GM12801 (cell line): ENCODE results near the gene TECR.

Source experiments
- CTCF ChIP-seq: IDR thresholded peaks from one replicate; pipeline ENCODE4 v1.5.1; 2011; ENCODE audit warnings: control low read depth; ENCODE audit not compliant: insufficient read length; ENCODE audit errors: extremely low read depth

TECR gene

GRCh38 chr19:14519860-14520407 lies 9.5 kb upstream of the TECR start:
- TF ChIP-seq CTCF = no peak

GRCh38 chr19:14520543-14520942 lies 8.9 kb upstream of the TECR start:
- TF ChIP-seq CTCF = no peak

GRCh38 chr19:14525729-14526128 lies 3.7 kb upstream of the TECR start:
- no peak for TF ChIP-seq CTCF

DNA sequence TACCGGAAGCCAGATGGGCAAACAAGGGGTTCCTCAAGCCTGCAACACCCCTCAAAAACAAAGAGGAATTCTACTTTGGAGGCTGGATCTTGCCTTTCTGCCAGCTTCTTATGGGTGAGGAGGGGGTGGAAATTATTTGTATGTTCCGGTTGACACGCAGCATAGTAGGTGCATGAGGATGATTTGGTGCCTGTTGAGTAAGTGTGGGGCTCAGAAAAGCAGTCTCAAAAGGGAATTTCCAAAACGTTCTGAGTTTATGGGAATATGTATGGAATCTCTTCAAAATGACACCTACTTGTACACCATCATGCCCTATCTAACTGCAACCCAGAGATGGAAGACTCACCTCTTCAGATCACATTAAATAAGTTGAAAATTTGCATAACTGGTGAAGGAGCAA lies 3.0 kb upstream of the TECR start:
- no peak for TF ChIP-seq CTCF

- TF ChIP-seq CTCF = no peak
These were observed 758 bp upstream of the TECR start for GRCh38 chr19:14528419-14529253.

DNA sequence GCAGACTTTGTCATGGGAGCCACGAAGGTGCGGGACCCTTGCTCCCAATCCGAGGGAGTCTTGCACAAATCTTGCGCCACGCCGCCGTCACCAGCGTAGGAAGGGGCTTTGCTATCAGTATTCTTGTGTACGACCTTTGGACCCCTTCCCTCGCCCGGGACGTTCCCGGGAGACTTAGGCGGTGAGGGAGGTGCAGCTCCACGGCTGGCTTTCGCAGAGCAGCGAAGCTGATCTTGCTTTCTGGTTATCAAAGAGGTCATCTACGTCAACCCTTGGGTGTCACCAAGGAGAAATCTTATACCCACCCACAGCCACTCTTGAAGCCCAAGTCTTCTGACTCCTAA lies 583 bp downstream of the TECR start:
- TF ChIP-seq CTCF = no peak

GRCh38 chr19:14530506-14530905 lies 1.1 kb downstream of the TECR start:
- no peak for TF ChIP-seq CTCF
